B cell (primary cell): ENCODE results near the gene KDM1B.

Source experiments
- EZH2 ChIP-seq: IDR thresholded peaks from 2 replicates; pipeline ENCODE4 v1.6.1; 2012; ENCODE audit warnings: borderline replicate concordance, low read depth, mild to moderate bottlenecking, moderate library complexity, low read length; ENCODE audit not compliant: insufficient read depth, poor library complexity, severe bottlenecking
- TF ChIP-seq, protein P1 (sequence below): fragments of 200-600 bp; IDR thresholded peaks from one replicate; pipeline ENCODE4 v1.8.0; 2022; ENCODE audit warnings: antibody characterized with exemption, mild to moderate bottlenecking

- TF ChIP-seq, protein P1, sequence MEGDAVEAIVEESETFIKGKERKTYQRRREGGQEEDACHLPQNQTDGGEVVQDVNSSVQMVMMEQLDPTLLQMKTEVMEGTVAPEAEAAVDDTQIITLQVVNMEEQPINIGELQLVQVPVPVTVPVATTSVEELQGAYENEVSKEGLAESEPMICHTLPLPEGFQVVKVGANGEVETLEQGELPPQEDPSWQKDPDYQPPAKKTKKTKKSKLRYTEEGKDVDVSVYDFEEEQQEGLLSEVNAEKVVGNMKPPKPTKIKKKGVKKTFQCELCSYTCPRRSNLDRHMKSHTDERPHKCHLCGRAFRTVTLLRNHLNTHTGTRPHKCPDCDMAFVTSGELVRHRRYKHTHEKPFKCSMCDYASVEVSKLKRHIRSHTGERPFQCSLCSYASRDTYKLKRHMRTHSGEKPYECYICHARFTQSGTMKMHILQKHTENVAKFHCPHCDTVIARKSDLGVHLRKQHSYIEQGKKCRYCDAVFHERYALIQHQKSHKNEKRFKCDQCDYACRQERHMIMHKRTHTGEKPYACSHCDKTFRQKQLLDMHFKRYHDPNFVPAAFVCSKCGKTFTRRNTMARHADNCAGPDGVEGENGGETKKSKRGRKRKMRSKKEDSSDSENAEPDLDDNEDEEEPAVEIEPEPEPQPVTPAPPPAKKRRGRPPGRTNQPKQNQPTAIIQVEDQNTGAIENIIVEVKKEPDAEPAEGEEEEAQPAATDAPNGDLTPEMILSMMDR = no peak
- TF ChIP-seq EZH2 = no peak
Measured at GRCh38 chr6:18185624-18186023, 30.4 kb downstream of the KDM1B start.
